ENCODE measurements around the gene CDYL2. TPM values are rescaled to one million over a fixed set of nuclear protein-coding genes. Genes with fewer than 3 reads are reported as not detected.

The CDYL2 gene
- total and polyA plus RNA-seq, 12 donors: 0.59 to 5.3 (median 2.9) TPM

- no peak for ATAC-seq
Observed at GRCh38 chr16:80637621-80638020, 166.8 kb downstream of the CDYL2 start.

DNA sequence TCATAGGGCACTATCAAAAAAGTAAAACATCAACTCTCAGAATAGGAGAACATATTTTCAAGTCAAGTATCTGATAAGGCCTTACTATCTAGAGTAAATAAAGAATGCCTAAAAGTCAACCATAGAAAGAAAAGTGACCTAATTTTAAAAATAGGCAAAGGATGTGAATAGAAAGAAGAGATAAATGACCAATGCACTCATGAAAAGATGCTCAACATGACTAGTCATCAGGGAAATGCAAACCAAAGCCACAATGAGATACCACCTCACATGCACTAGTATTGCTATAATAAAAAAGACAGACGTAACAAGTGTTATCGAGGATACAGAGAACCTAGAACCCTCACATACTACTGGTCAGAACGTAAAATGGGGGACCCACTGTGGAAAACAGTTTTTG is 172.8 kb downstream of the CDYL2 start:
- 75 to 94% methylated on average over 3 of the region's 3 CpGs for WGBS, 2 donors
- H3K27ac ChIP-seq: no peak overlapping the region
- TF ChIP-seq, protein P1, sequence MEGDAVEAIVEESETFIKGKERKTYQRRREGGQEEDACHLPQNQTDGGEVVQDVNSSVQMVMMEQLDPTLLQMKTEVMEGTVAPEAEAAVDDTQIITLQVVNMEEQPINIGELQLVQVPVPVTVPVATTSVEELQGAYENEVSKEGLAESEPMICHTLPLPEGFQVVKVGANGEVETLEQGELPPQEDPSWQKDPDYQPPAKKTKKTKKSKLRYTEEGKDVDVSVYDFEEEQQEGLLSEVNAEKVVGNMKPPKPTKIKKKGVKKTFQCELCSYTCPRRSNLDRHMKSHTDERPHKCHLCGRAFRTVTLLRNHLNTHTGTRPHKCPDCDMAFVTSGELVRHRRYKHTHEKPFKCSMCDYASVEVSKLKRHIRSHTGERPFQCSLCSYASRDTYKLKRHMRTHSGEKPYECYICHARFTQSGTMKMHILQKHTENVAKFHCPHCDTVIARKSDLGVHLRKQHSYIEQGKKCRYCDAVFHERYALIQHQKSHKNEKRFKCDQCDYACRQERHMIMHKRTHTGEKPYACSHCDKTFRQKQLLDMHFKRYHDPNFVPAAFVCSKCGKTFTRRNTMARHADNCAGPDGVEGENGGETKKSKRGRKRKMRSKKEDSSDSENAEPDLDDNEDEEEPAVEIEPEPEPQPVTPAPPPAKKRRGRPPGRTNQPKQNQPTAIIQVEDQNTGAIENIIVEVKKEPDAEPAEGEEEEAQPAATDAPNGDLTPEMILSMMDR (IDR thresholded peaks at IDR 0.05): no peak
- H3K4me3 ChIP-seq: no peak overlapping the region
- no peak for ATAC-seq
- peaks cover 0 to 35% (median 20%) of the 10 kb centered on the region in 11 donors for H3K9me3 ChIP-seq
- peaks cover 0 to 11% (median 0%) of the 10 kb centered on the region in 9 donors for H3K36me3 ChIP-seq
- no peak for DNase-seq
- intact Hi-C loops (cut with DNase I): no loop called here
- H3K27me3 ChIP-seq: no peaks in the 10 kb centered on the region
- H3K4me1 ChIP-seq: no peaks in the 10 kb centered on the region

More at GRCh38 chr16:80637621-80638020, 166.8 kb downstream of the CDYL2 start:
- Histone ChIP-seq H3K36me3 (peaks cover 0 to 4% (median 0%) of the 10 kb centered on the region in 9 donors), H3K27me3 (no peaks in the 10 kb centered on the region), H3K27ac (no peak overlapping the region), H3K4me3 (no peak overlapping the region), H3K9me3 (peaks cover 0 to 35% (median 16%) of the 10 kb centered on the region in 11 donors), H3K4me1 (no peaks in the 10 kb centered on the region)
- intact Hi-C loops (cut with DNase I): no loop called here
- DNase-seq: no peak
- 79 to 82% methylated on average over 4 of the region's 4 CpGs for WGBS, 2 donors
- TF ChIP-seq, protein P1 (IDR thresholded peaks at IDR 0.05): no peak

DNA sequence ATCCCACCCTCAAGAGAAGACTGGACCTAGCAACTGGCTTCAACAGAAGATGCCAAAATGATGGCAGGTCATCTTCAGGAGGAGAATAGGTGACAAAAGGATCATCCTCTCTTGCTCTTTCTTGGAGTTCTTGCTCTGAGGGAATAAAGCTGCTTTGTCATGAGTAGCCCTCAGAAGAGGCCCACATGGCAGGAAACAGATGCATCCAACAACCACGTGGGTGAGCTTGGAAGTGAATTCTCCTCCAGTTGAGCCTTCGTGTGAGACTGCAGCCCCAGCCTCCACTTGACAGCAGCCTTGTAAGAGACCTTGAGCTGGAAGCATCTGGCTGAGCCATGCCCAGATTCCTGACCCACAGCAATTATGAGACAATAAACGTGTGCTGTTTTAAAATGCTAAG is 176.1 kb downstream of the CDYL2 start:
- H3K27me3 ChIP-seq: no peaks in the 10 kb centered on the region
- intact Hi-C loops (cut with DNase I): no loop called here
- H3K9me3 ChIP-seq: peaks cover 0 to 32% (median 11%) of the 10 kb centered on the region in 11 donors
- 59 to 69% methylated on average over 3 of the region's 3 CpGs for WGBS, 2 donors
- no peak for ATAC-seq
- H3K4me1 ChIP-seq: no peaks in the 10 kb centered on the region
- no peak for DNase-seq
- no peak overlapping the region for H3K4me3 ChIP-seq
- H3K27ac ChIP-seq: no peak overlapping the region
- peaks cover 0 to 11% (median 0%) of the 10 kb centered on the region in 9 donors for H3K36me3 ChIP-seq
- TF ChIP-seq, protein P1 (IDR thresholded peaks at IDR 0.05): no peak

- intact Hi-C loops (cut with DNase I): no loop called here
- no peaks in the 10 kb centered on the region for H3K27me3 ChIP-seq
- H3K4me3 ChIP-seq: no peak overlapping the region
- H3K4me1 ChIP-seq: no peaks in the 10 kb centered on the region
- no peak overlapping the region for H3K27ac ChIP-seq
- 50 to 73% methylated on average over 1 of the region's 1 CpG for WGBS, 2 donors
- ATAC-seq (no peak), DNase-seq (no peak)
- peaks cover 0 to 32% (median 11%) of the 10 kb centered on the region in 11 donors for H3K9me3 ChIP-seq
- TF ChIP-seq, protein P1 (IDR thresholded peaks at IDR 0.05): no peak
- peaks cover 0 to 7% (median 0%) of the 10 kb centered on the region in 9 donors for H3K36me3 ChIP-seq
Observed at GRCh38 chr16:80627108-80627507, 177.3 kb downstream of the CDYL2 start.
